Liver (tissue), 9 donors: ENCODE results near the gene ZGLP1. TPM values are rescaled to one million over a fixed set of nuclear protein-coding genes. Genes with fewer than 3 reads are reported as not detected.
A peak's percentile ranks its signal among the peaks of the same experiment; 100 is the strongest.

Experiments
- DNase-seq: peaks from one replicate; pipeline ENCODE4 v3.0.0-alpha.2; 2017; ENCODE audit warnings: low spot score
- H3K27ac ChIP-seq, 2 donors: one replicate each; pipeline ENCODE4 v1.7.0; 2013; ENCODE audit warnings: inconsistent platforms in 2 of 2, low read length in 2 of 2, control low read depth in 1 of 2, low read depth in 1 of 2, mild to moderate bottlenecking in 1 of 2
- H3K27me3 ChIP-seq, 4 donors: one replicate each; pipeline versions ENCODE4 v1.6.1 to v1.7.0; 2013; ENCODE audit warnings: low read length in 3 of 4, inconsistent platforms in 1 of 4, mild to moderate bottlenecking in 1 of 4, moderate library complexity in 1 of 4; ENCODE audit not compliant: control insufficient read depth in 4 of 4, insufficient read depth in 4 of 4
- H3K36me3 ChIP-seq, 4 donors: one replicate each; pipeline versions ENCODE4 v1.6.1 to v1.7.0; 2013; ENCODE audit warnings: low read length in 3 of 4, mild to moderate bottlenecking in 3 of 4, low read depth in 1 of 4, moderate library complexity in 1 of 4; ENCODE audit not compliant: control insufficient read depth in 4 of 4, insufficient read depth in 3 of 4
- H3K4me1 ChIP-seq, 4 donors: one replicate each; pipeline versions ENCODE4 v1.6.1 to v1.7.0; 2013; ENCODE audit warnings: low read length in 3 of 4, mild to moderate bottlenecking in 3 of 4, moderate library complexity in 1 of 4; ENCODE audit not compliant: control insufficient read depth in 4 of 4, insufficient read depth in 4 of 4
- H3K4me3 ChIP-seq, 3 donors: one replicate each; pipeline versions ENCODE4 v1.6.1 to v1.7.0; 2013; ENCODE audit warnings: low read length in 3 of 3, control low read depth in 1 of 3, low read depth in 1 of 3, mild to moderate bottlenecking in 1 of 3
- H3K9ac ChIP-seq, 2 donors: one replicate each; pipeline ENCODE4 v1.7.0; 2013; ENCODE audit warnings: low read length in 2 of 2, mild to moderate bottlenecking in 2 of 2, moderate library complexity in 2 of 2, control low read depth in 1 of 2, low read depth in 1 of 2
- H3K9me3 ChIP-seq, 4 donors: one replicate each; pipeline versions ENCODE4 v1.6.1 to v1.7.0; 2013; ENCODE audit warnings: low read length in 3 of 4; ENCODE audit not compliant: control insufficient read depth in 4 of 4
- ATF3 ChIP-seq: IDR thresholded peaks from 2 replicates; pipeline ENCODE4 v1.6.1; 2016; ENCODE audit warnings: antibody characterized with exemption
- CTCF ChIP-seq: fragments of 150-350 bp; IDR thresholded peaks from 2 replicates; pipeline ENCODE4 v1.5.1; 2017; ENCODE audit warnings: improper control_type of control experiment, low read depth, low read length; ENCODE audit not compliant: missing input control
- EGR1 ChIP-seq, 2 donors: IDR thresholded peaks; 2 replicates each; pipeline ENCODE4 v1.6.1; 2016 to 2018; ENCODE audit warnings: antibody characterized with exemption in 2 of 2, low read depth in 2 of 2
- FOXA1 ChIP-seq: IDR thresholded peaks from 2 replicates; pipeline ENCODE4 v1.6.1; 2016; ENCODE audit warnings: antibody characterized with exemption
- FOXA2 ChIP-seq: IDR thresholded peaks from 2 replicates; pipeline ENCODE4 v1.6.1; 2016; ENCODE audit warnings: antibody characterized with exemption
- GABPA ChIP-seq, 2 donors: IDR thresholded peaks in 1 of 2; conservative IDR thresholded peaks in 1 of 2; 2 replicates each; pipeline ENCODE4 v1.6.1; 2016; ENCODE audit warnings: antibody characterized with exemption in 2 of 2, mild to moderate bottlenecking in 1 of 2, moderate library complexity in 1 of 2
- HNF4A ChIP-seq, 2 donors: conservative IDR thresholded peaks; 2 replicates each; pipeline ENCODE4 v1.6.1; 2016; ENCODE audit warnings: antibody characterized with exemption in 2 of 2, mild to moderate bottlenecking in 2 of 2
- HNF4G ChIP-seq: IDR thresholded peaks from 2 replicates; pipeline ENCODE4 v1.6.1; 2016; ENCODE audit warnings: antibody characterized with exemption
- JUND ChIP-seq, 2 donors: IDR thresholded peaks; 2 replicates each; pipeline ENCODE4 v1.6.1; 2016; ENCODE audit warnings: antibody characterized with exemption in 2 of 2
- MAX ChIP-seq: IDR thresholded peaks from 2 replicates; pipeline ENCODE4 v1.6.1; 2016; ENCODE audit warnings: antibody characterized with exemption
- NR2F2 ChIP-seq: IDR thresholded peaks from 2 replicates; pipeline ENCODE4 v1.6.1; 2016; ENCODE audit warnings: antibody characterized with exemption
- RAD21 ChIP-seq, 2 donors: IDR thresholded peaks; 2 replicates each; pipeline ENCODE4 v1.6.1; 2016; ENCODE audit warnings: antibody characterized with exemption in 2 of 2, mild to moderate bottlenecking in 2 of 2
- REST ChIP-seq: IDR thresholded peaks from 2 replicates; pipeline ENCODE4 v1.6.1; 2016; ENCODE audit warnings: antibody characterized with exemption, mild to moderate bottlenecking
- RXRA ChIP-seq, 2 donors: IDR thresholded peaks; 2 replicates each; pipeline ENCODE4 v1.6.1; 2017 to 2018; ENCODE audit warnings: antibody characterized with exemption in 2 of 2, mild to moderate bottlenecking in 1 of 2
- SP1 ChIP-seq: IDR thresholded peaks from 2 replicates; pipeline ENCODE4 v1.6.1; 2018; ENCODE audit warnings: antibody characterized with exemption, mild to moderate bottlenecking
- TAF1 ChIP-seq: conservative IDR thresholded peaks from 2 replicates; pipeline ENCODE4 v1.6.1; 2016; ENCODE audit warnings: antibody characterized with exemption, mild to moderate bottlenecking
- YY1 ChIP-seq: IDR thresholded peaks from 2 replicates; pipeline ENCODE4 v1.6.1; 2016; ENCODE audit warnings: antibody characterized with exemption, mild to moderate bottlenecking
- ZBTB33 ChIP-seq: IDR thresholded peaks from 2 replicates; pipeline ENCODE4 v1.6.1; 2016; ENCODE audit warnings: antibody characterized with exemption
- WGBS: extraction: QIAGEN DNeasy Blood & Tissue Kit; methylation state at CpG from one replicate; pipeline ENCODE4 v1.1.7; 2013; 5-methylcytosine and 5-hydroxymethylcytosine counted together
- polyA plus RNA-seq, 2 donors: library from polyadenylated mRNA; stranded (reverse) in 1 of 2; unstranded in 1 of 2; fragments of 200-250 nt in 1 of 2; fragments of >200 nt in 1 of 2; fragmentation: Nextera tagmentation in 1 of 2; extraction: Ambion mirVana in 1 of 2; gene quantifications; one replicate each; pipeline versions ENCODE4 v1.2.1 to v1.2.3, GENCODE V29; 2013 to 2015
- total RNA-seq, 2 donors: library from RNA; depleted of rRNA; stranded (reverse); fragments of >200 nt; gene quantifications; one replicate each; pipeline ENCODE4 v1.2.3, GENCODE V29; 2014
- donor health status: healthy.
- donor health status: healthy.
- donor health status: healthy.
- donor health status: healthy.
- donor health status: healthy.

Gene ZGLP1
- total and polyA plus RNA-seq, 4 donors = 0.61 to 1.2 (median 0.82) TPM

GRCh38 chr19:10289836-10290356 is 19.7 kb downstream of the ZGLP1 start, which contains the start of gene ICAM5:
Gene ICAM5 (plus strand): TSS chr19:10289952. CDS start chr19:10290044, 92 bp downstream.
- Histone ChIP-seq H3K27ac (no peak within 1 kb of the TSS), H3K36me3 (peaks cover 6 to 12% (median 11%) of the 10 kb centered on the region in 4 donors), H3K4me3 (peak within 1 kb of the TSS in 1 of 3 donors; percentile 34), H3K27me3 (peaks cover 2 to 12% (median 5%) of the 10 kb centered on the region in 4 donors), H3K9ac (no peak within 1 kb of the TSS), H3K9me3 (no peaks in the 10 kb centered on the region), H3K4me1 (peaks cover 21 to 52% (median 40%) of the 10 kb centered on the region in 4 donors)
- 2% methylated on average over 45 of the region's 45 CpGs for WGBS
- DNase-seq = no peak
- TF ChIP-seq FOXA2 = no peak
- no peak for TF ChIP-seq ZBTB33
- TF ChIP-seq JUND (IDR thresholded peaks at IDR 0.05) = no peak
- no peak for TF ChIP-seq HNF4A (conservative IDR thresholded peaks at IDR 0.05)
- no peak for TF ChIP-seq MAX
- TF ChIP-seq HNF4G = no peak
- TF ChIP-seq RXRA (IDR thresholded peaks at IDR 0.05) = no peak
- no peak for TF ChIP-seq CTCF
- TF ChIP-seq REST = no peak
- TF ChIP-seq TAF1 = no peak
- TF ChIP-seq NR2F2 = no peak
- TF ChIP-seq YY1 = no peak

GRCh38 chr19:10289167-10289835 is 20.3 kb downstream of the ZGLP1 start:
- Histone ChIP-seq H3K9me3 (no peaks in the 10 kb centered on the region), H3K36me3 (peaks cover 12 to 18% (median 17%) of the 10 kb centered on the region in 4 donors), H3K27me3 (peaks cover under 1 to 12% (median 2%) of the 10 kb centered on the region in 4 donors), H3K9ac (no peak overlapping the region), H3K27ac (no peak overlapping the region), H3K4me1 (peaks cover 21 to 52% (median 40%) of the 10 kb centered on the region in 4 donors), H3K4me3 (peak overlapping the region in 1 of 3 donors; percentile 19)
- WGBS = 4% methylated on average over 50 of the region's 50 CpGs
- DNase-seq = peak; percentile 84
- TF ChIP-seq RAD21 (IDR thresholded peaks at IDR 0.05) = no peak
- no peak for TF ChIP-seq YY1
- no peak for TF ChIP-seq TAF1
- TF ChIP-seq EGR1 (IDR thresholded peaks at IDR 0.05; ENCODE audit: low read depth in 2 of 2) = no peak
- TF ChIP-seq ZBTB33 = no peak
- TF ChIP-seq GABPA (IDR thresholded peaks at IDR 0.05 in 1 of 2, conservative IDR thresholded peaks at IDR 0.05 in 1 of 2) = no peak
- TF ChIP-seq HNF4A (conservative IDR thresholded peaks at IDR 0.05) = no peak
- no peak for TF ChIP-seq SP1
- TF ChIP-seq HNF4G = no peak
- TF ChIP-seq RXRA (IDR thresholded peaks at IDR 0.05) = no peak
- TF ChIP-seq ATF3 = no peak
- no peak for TF ChIP-seq NR2F2
- TF ChIP-seq JUND (IDR thresholded peaks at IDR 0.05) = no peak
- TF ChIP-seq FOXA1 = no peak
